ENCODE measurements around the gene ADGRG3. TPM values are rescaled to one million over a fixed set of nuclear protein-coding genes. Genes with fewer than 3 reads are reported as not detected.

ADGRG3 gene
- total and polyA plus RNA-seq, 10 of the 15 experiments (the other 5 are each of a cell fraction or from before 2014, with no cell fraction given) = 0.10 to 0.11 (median 0.10) TPM; not detected in 7

GRCh38 chr16:57628008-57628781 lies 39.9 kb upstream of the ADGRG3 start, which contains the start of gene ADGRG1 (continued):
- no peak for TF ChIP-seq MEF2A (IDR thresholded peaks at IDR 0.05; ENCODE audit: insufficient read depth, low read depth, low read length)
- TF ChIP-seq NFXL1 (IDR thresholded peaks at IDR 0.05; ENCODE audit: borderline replicate concordance) = peak; percentile 63; the same call in 1 of the 2 replicates
- TF ChIP-seq STAT1 (conservative IDR thresholded peaks at IDR 0.05) = no peak
- TF ChIP-seq MTA3 (IDR thresholded peaks at IDR 0.05; ENCODE audit: borderline replicate concordance, low read length) = no peak
- peak; percentile 5; the same call in 1 of the 2 replicates for TF ChIP-seq RAD21 (IDR thresholded peaks at IDR 0.05; ENCODE audit: insufficient read depth, low read depth, low read length)
- TF ChIP-seq EZH2 (IDR thresholded peaks at IDR 0.05; ENCODE audit: borderline replicate concordance, control insufficient read depth, low read depth, low read length) = no peak
- TF ChIP-seq ZNF592 (IDR thresholded peaks at IDR 0.05) = no peak
- TF ChIP-seq ZBTB40 (IDR thresholded peaks at IDR 0.05; ENCODE audit: borderline replicate concordance) = no peak
- TF ChIP-seq IRF4 (IDR thresholded peaks at IDR 0.05; ENCODE audit: low read depth, low read length) = no peak
- no peak for TF ChIP-seq ZNF622 (IDR thresholded peaks at IDR 0.05)
- TF ChIP-seq EP300 (IDR thresholded peaks at IDR 0.05; ENCODE audit: borderline replicate concordance in 1 of 2, control insufficient read depth in 1 of 2, low read depth in 2 of 2, low read length in 2 of 2) = no peak
